Fibroblast of mammary gland (primary cell): ENCODE results near the gene RNF168.
"Not testable (repeated sequence)": the region's sequence is repeated elsewhere in the genome, so short reads cannot be mapped to it uniquely, and the experiment has no call there.

Source experiments
- DNase-seq: peaks from one replicate; pipeline ENCODE4 v3.0.0-alpha.2; 2010; ENCODE audit warnings: low read depth
- H3K4me3 ChIP-seq: 2 replicates; pipeline ENCODE4 v1.5.1; 2011; ENCODE audit warnings: low read depth, mild to moderate bottlenecking, low read length, moderate library complexity; ENCODE audit not compliant: control insufficient read depth
- CTCF ChIP-seq: conservative IDR thresholded peaks from 2 replicates; pipeline ENCODE4 v1.5.1; 2011; ENCODE audit warnings: low read depth, low read length, inconsistent platforms; ENCODE audit not compliant: control insufficient read depth, insufficient read depth

Gene RNF168

GRCh38 chr3:196440696-196441095 is 62.9 kb downstream of the RNF168 start:
- no peak overlapping the region for H3K4me3 ChIP-seq
- peak; percentile 59 for DNase-seq
- TF ChIP-seq CTCF = no peak

- peak; percentile 92 for DNase-seq
- no peak overlapping the region for H3K4me3 ChIP-seq
- no peak for TF ChIP-seq CTCF
Observed at GRCh38 chr3:196440041-196440537, 63.5 kb downstream of the RNF168 start.

- no peak for TF ChIP-seq CTCF
- peak within 1 kb of the TSS; percentile 93 for H3K4me3 ChIP-seq
- DNase-seq = peak; percentile 89
Observed at GRCh38 chr3:196432137-196432879, 71.3 kb downstream of the RNF168 start, which contains the start of gene UBXN7. TSS of gene UBXN7 (minus strand) at chr3:196432427. CDS start at chr3:196432399, 28 bp downstream.

- H3K4me3 ChIP-seq = peak overlapping the region; percentile 93
- no peak for TF ChIP-seq CTCF
- DNase-seq = peak; percentile 74
Observed at GRCh38 chr3:196431181-196432136, 72.1 kb downstream of the RNF168 start.

- TF ChIP-seq CTCF = no peak
- H3K4me3 ChIP-seq = no peak overlapping the region
- no peak for DNase-seq
Observed at GRCh38 chr3:196428041-196428440, 75.5 kb downstream of the RNF168 start.

GRCh38 chr3:196424421-196424820 is 79.1 kb downstream of the RNF168 start:
- not testable (repeated sequence) for DNase-seq, H3K4me3 ChIP-seq
